ENCODE data around the gene NOP9. TPM values are rescaled to one million over a fixed set of nuclear protein-coding genes. Genes with fewer than 3 reads are reported as not detected.

Gene NOP9, protein sequence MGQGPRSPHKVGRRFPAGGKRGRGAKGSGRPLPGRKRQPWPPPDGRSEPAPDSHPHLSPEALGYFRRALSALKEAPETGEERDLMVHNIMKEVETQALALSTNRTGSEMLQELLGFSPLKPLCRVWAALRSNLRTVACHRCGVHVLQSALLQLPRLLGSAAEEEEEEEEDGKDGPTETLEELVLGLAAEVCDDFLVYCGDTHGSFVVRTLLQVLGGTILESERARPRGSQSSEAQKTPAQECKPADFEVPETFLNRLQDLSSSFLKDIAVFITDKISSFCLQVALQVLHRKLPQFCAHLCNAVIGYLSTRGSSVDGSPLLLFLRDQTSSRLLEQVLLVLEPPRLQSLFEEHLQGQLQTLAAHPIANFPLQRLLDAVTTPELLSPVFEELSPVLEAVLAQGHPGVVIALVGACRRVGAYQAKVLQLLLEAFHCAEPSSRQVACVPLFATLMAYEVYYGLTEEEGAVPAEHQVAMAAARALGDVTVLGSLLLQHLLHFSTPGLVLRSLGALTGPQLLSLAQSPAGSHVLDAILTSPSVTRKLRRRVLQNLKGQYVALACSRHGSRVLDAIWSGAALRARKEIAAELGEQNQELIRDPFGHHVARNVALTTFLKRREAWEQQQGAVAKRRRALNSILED
- polyA plus RNA-seq (2013, experiment 1 of 2), result 16.9 TPM
- 17.5 TPM for polyA plus RNA-seq (2013, experiment 2 of 2)

DNA sequence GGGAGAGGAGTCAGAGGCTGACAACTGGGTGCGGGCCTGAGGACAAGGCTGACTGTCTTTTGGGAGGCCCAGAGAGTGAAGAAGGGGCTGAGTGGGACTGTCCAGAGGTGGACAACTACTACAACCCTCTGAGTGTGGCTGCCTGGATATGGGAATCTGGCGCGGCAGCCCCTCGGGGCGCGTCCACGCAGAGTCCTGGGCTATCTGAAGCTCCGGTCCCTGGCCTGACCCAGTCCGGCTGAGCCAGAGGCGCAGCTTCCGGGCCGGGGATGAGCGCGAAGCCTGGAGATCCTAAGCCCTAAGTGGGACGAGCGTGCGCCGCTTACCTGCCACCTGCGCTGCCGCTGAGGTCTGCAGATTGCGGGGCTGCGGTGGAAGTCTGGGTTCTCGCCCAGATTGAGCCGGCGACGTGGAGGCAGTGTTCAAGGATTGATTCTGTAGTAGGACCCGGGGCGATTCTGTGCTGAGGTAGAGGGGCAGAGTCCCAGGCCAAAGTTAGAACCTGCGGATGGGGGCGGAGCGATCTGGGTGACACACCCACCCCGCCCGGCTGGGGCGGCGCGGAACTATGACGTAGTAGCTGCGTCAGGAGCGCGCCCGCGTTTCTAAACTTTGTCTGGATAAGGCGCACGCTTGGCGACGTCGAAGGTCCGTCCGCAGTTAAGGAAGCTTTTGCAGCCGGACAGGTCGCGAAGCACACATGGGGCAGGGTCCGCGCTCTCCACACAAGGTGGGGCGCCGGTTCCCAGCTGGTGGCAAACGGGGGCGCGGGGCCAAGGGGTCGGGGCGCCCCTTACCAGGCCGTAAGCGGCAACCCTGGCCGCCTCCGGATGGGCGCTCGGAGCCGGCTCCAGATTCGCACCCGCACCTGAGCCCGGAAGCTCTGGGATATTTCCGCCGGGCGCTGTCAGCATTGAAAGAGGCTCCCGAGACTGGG, at the start of gene NOP9, which contains the start of gene DHRS1:
TSS of gene NOP9 (plus strand) at position 596 of the 937 bp plus-strand sequence. CDS start at position 701, 105 bp downstream.
TSS of gene DHRS1 (minus strand) at position 526 of the 937 bp plus-strand sequence. CDS start 674 bp downstream, outside the sequence.
- peaks cover 53% of the 10 kb centered on the region for H3K36me3 ChIP-seq (ENCODE audit: insufficient read depth, low read length)
- H3K4me1 ChIP-seq (ENCODE audit: insufficient read depth, low read length), result peaks cover 2% of the 10 kb centered on the region; the same call in 1 of the 2 replicates
- H3K27me3 ChIP-seq (ENCODE audit: insufficient read depth, low read length), result no peaks in the 10 kb centered on the region
- H3K9ac ChIP-seq (ENCODE audit: low read depth, low read length), result peak within 1 kb of the TSS; percentile 78
- WGBS, result 1% methylated on average over 75 of the region's 75 CpGs
- H3K9me3 ChIP-seq (ENCODE audit: insufficient read depth, low read depth, low read length), result no peaks in the 10 kb centered on the region
- peak within 1 kb of the TSS; percentile 77 for H3K27ac ChIP-seq (ENCODE audit: low read depth, low read length)
- H3K4me3 ChIP-seq (ENCODE audit: low read length), result peak within 1 kb of the TSS; percentile 73

DNA sequence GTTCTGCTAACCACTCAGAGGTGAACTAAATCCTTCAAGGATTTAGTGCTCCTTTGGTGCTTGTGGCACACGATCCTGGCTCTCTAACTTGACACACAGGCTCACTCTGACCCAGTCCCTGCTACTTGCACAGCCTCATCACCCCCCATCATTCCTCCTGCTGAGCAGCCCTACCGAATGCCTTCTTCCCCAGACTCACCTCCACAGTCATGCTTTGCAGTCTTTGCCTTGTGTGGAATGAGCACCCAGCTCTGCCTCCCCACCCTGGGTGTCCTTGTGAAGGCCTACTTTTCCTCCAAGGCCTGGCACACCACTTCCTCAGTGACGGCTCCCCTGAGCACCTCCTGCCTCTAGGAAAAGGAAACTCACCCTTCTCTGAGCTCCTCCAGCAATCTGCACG, 49.3 kb upstream of the NOP9 start:
- Histone ChIP-seq H3K27me3 (ENCODE audit: insufficient read depth, low read length) (no peaks in the 10 kb centered on the region), H3K9ac (ENCODE audit: low read depth, low read length) (no peak overlapping the region), H3K27ac (ENCODE audit: low read depth, low read length) (no peak overlapping the region), H3K4me3 (ENCODE audit: low read length) (no peak overlapping the region), H3K9me3 (ENCODE audit: insufficient read depth, low read depth, low read length) (no peaks in the 10 kb centered on the region), H3K4me1 (ENCODE audit: insufficient read depth, low read length) (no peaks in the 10 kb centered on the region), H3K36me3 (ENCODE audit: insufficient read depth, low read length) (no peaks in the 10 kb centered on the region)
- WGBS, result 79% methylated on average over 4 of the region's 4 CpGs

DNA sequence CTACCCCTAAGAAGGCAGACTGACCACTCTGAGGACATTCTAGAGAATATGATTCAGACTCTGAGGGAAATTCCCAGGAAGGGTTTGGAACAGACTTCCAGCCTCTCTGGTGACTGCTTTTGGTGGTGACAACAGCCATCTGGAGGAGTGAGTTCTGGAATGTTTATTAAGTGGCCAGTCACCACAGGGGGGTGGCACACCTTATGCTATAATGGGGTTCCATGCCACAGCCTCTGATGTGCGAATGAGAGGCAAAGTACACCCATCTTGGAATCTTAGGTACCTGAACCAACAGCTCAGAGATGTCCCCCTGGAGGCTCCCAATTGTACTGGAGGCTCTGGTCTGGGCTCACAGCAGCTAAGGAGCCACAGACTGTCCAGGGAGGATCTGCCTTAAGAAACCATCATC, 47.8 kb upstream of the NOP9 start:
- Histone ChIP-seq H3K4me1 (ENCODE audit: insufficient read depth, low read length) (no peaks in the 10 kb centered on the region), H3K27ac (ENCODE audit: low read depth, low read length) (no peak overlapping the region), H3K4me3 (ENCODE audit: low read length) (no peak overlapping the region), H3K9me3 (ENCODE audit: insufficient read depth, low read depth, low read length) (no peaks in the 10 kb centered on the region), H3K36me3 (ENCODE audit: insufficient read depth, low read length) (no peaks in the 10 kb centered on the region), H3K9ac (ENCODE audit: low read depth, low read length) (no peak overlapping the region), H3K27me3 (ENCODE audit: insufficient read depth, low read length) (no peaks in the 10 kb centered on the region)
- WGBS, result 93% methylated on average over 1 of the region's 1 CpG

DNA sequence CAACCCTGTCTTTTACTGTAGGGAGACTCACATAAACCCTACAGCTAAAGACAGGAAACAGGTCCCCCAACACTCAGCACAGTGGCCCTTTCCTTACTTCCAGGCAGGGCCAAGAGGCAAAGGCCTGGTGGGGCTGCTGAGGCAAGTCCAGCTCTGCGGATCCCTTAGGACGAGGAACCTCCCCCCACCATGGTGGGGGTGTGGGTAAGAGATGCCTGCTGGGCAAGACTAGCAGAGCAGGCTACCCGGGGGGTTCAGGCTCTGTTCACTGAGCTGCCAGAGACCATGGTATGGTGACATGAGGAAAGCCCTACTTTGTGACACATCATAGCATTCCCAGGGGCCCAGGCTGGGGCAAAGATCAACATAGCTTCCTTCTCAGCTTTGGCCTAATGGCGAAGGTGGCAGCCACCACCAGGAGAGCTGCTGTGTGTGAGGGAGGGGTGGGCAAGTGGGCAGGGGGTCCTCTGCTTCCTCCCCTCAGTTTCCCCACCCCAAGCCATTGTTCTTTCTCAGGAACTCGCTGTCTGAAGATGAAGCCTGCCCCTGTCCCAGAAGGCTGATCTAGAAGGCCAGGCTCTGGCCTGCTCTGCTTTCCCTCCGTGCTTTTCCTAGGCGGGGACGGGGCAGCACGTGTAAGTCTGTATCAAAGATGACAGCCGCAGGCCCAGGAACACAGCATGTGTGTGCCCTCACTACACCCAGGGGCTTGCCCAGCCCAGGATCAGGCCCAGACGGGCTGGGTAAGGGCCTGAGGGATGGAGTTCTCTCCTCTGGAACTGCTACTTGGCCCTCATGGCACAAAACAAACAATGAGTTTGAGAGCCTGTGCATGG, 47.1 kb upstream of the NOP9 start:
- H3K27ac ChIP-seq (ENCODE audit: low read depth, low read length), result no peak overlapping the region
- no peaks in the 10 kb centered on the region for H3K36me3 ChIP-seq (ENCODE audit: insufficient read depth, low read length)
- no peaks in the 10 kb centered on the region for H3K9me3 ChIP-seq (ENCODE audit: insufficient read depth, low read depth, low read length)
- H3K27me3 ChIP-seq (ENCODE audit: insufficient read depth, low read length), result no peaks in the 10 kb centered on the region
- H3K4me1 ChIP-seq (ENCODE audit: insufficient read depth, low read length), result no peaks in the 10 kb centered on the region
- no peak overlapping the region for H3K9ac ChIP-seq (ENCODE audit: low read depth, low read length)
- H3K4me3 ChIP-seq (ENCODE audit: low read length), result no peak overlapping the region
- 92% methylated on average over 8 of the region's 11 CpGs for WGBS

DNA sequence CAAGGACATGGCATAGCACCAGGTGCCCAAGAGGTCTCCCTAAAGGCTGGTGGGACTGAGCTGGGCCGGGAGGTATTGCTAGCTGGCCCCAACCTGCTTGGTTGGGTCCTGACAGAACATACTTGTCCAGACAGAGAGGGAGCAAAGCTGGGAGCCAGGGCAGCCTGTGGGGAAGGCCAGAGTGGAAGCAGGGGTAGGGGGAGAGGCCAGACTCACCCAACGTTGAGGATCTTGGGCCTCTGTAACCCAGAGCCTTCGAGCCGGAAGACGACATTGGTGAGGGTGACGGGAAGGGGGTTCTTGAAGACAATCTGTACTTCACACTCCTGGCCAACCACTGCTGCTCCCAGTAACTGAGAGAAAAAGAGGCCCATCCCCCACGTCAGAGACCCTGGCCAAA, 45.7 kb upstream of the NOP9 start:
- Histone ChIP-seq H3K36me3 (ENCODE audit: insufficient read depth, low read length) (no peaks in the 10 kb centered on the region), H3K4me1 (ENCODE audit: insufficient read depth, low read length) (no peaks in the 10 kb centered on the region), H3K27me3 (ENCODE audit: insufficient read depth, low read length) (no peaks in the 10 kb centered on the region), H3K4me3 (ENCODE audit: low read length) (no peak overlapping the region), H3K27ac (ENCODE audit: low read depth, low read length) (no peak overlapping the region), H3K9me3 (ENCODE audit: insufficient read depth, low read depth, low read length) (no peaks in the 10 kb centered on the region), H3K9ac (ENCODE audit: low read depth, low read length) (no peak overlapping the region)
- 90% methylated on average over 7 of the region's 7 CpGs for WGBS

DNA sequence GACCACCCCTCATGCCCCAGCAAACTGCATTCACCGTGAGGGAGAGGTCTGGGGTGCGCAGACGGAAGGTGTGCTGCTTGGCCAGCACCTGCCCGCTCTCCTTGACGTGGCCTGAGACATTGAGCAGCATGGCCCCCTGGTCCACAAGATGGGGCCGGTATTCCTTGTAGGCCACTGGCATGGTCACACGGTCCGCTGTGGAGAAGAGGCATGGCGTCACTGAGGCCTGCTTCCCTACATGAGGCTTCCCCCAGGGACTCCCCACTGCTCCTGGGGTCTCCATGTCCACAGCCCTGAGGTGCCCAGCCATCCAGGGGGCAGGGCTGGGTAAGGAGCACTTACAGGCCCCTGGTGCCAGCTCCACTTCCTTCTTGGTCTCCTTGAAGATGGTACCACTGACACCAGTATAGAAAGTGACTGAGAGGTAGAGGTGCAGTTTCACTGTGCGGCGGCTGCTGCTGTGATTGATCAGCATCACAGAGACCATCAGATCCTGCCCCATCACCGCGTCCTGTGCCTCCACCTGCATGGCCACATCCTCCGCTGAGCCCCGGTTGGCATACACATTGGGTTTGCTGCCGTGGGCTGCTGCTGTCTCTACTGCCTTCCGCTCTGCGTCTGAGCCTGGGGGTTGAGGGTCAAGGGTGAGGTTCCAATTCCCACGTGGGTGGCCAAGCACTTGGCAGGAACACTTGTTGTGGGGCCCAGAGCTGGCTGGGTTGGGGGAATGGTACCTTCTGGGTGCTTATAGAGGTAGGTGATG, 44.8 kb upstream of the NOP9 start:
- Histone ChIP-seq H3K9ac (ENCODE audit: low read depth, low read length) (no peak overlapping the region), H3K4me3 (ENCODE audit: low read length) (no peak overlapping the region), H3K27me3 (ENCODE audit: insufficient read depth, low read length) (no peaks in the 10 kb centered on the region), H3K27ac (ENCODE audit: low read depth, low read length) (no peak overlapping the region), H3K4me1 (ENCODE audit: insufficient read depth, low read length) (no peaks in the 10 kb centered on the region), H3K9me3 (ENCODE audit: insufficient read depth, low read depth, low read length) (no peaks in the 10 kb centered on the region), H3K36me3 (ENCODE audit: insufficient read depth, low read length) (no peaks in the 10 kb centered on the region)
- WGBS, result 94% methylated on average over 19 of the region's 19 CpGs

DNA sequence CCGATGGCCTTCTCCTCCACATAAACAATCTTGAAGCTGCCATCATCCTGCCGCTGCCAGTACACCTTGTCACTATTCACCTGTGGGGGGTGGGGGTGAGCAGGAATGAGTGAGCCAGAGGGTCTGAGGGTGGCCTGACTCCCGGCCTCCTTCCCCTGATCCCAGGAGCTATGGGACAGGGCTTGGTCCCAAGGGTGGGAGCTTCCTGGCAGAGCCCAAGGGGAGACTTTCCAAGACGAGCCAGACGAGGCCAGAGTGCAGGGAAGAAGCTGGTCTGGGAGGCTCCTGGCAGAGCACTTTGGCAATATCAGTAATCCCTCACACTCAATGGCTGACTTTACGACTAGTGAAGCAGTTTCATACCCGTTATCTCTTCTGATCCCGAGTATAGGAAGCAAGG, 44.2 kb upstream of the NOP9 start:
- no peaks in the 10 kb centered on the region for H3K9me3 ChIP-seq (ENCODE audit: insufficient read depth, low read depth, low read length)
- no peak overlapping the region for H3K4me3 ChIP-seq (ENCODE audit: low read length)
- H3K27me3 ChIP-seq (ENCODE audit: insufficient read depth, low read length), result no peaks in the 10 kb centered on the region
- WGBS, result 92% methylated on average over 6 of the region's 8 CpGs
- H3K4me1 ChIP-seq (ENCODE audit: insufficient read depth, low read length), result no peaks in the 10 kb centered on the region
- no peak overlapping the region for H3K27ac ChIP-seq (ENCODE audit: low read depth, low read length)
- H3K9ac ChIP-seq (ENCODE audit: low read depth, low read length), result no peak overlapping the region
- no peaks in the 10 kb centered on the region for H3K36me3 ChIP-seq (ENCODE audit: insufficient read depth, low read length)

DNA sequence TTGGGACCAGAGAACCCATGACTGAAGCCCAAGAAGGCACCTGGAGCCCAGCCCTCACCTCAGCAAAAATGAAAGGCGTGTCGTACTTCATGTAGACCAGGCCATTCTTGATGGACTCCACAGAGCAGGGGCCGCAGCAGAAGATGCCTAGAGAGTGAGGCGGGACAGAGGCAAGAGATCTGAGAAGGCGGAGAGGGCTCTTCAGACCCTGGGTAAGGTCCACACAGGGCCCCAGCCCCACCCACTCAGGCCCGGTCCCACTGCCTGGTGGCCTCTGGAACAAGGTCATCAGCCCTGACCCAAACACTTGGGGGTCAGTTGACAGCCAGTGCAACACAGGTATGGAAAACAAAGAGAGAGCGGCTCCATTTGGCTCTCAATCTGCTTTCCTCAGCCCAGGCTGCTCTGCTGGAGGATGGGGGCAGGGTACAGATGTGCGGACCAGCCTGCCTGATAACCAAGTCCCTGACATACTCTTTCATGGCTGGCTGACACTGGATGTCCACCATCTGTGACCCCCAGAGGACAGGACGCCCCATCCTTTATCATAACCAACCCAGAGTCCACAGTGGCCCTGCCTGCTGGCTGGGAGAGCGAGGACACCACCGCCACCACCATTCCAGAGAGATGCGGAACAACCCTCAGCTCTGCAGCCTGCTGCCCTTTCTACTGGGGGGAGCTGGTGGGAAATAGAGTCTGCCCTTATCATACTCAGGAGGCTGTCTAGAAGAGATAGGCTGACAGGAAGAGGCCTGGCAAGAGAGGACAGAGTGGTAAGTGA, 43.5 kb upstream of the NOP9 start:
- 95% methylated on average over 12 of the region's 12 CpGs for WGBS
- no peaks in the 10 kb centered on the region for H3K36me3 ChIP-seq (ENCODE audit: insufficient read depth, low read length)
- no peaks in the 10 kb centered on the region for H3K4me1 ChIP-seq (ENCODE audit: insufficient read depth, low read length)
- H3K9me3 ChIP-seq (ENCODE audit: insufficient read depth, low read depth, low read length), result no peaks in the 10 kb centered on the region
- no peaks in the 10 kb centered on the region for H3K27me3 ChIP-seq (ENCODE audit: insufficient read depth, low read length)
- H3K9ac ChIP-seq (ENCODE audit: low read depth, low read length), result no peak overlapping the region
- no peak overlapping the region for H3K4me3 ChIP-seq (ENCODE audit: low read length)
- H3K27ac ChIP-seq (ENCODE audit: low read depth, low read length), result no peak overlapping the region

DNA sequence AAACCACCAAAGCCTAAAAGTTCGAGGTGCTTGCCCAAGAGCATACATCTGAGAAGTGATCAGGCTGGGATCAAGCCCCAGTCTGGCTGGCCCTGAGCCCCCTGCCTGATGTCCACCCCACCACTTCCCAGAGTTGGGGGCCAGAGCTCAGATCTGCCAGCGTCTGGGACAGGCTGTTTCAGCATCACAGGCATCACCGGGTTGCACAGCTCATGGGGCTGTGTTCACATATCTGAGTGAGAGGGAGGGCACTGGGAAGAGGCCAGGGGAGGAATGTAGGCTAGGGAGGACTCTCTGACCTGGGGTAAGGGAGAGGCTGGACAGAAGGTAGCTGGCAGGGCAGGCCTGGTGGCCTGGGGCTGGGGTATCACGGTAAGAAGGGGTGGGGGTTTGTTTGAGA, 42.7 kb upstream of the NOP9 start:
- 89% methylated on average over 4 of the region's 4 CpGs for WGBS
- no peaks in the 10 kb centered on the region for H3K36me3 ChIP-seq (ENCODE audit: insufficient read depth, low read length)
- no peak overlapping the region for H3K4me3 ChIP-seq (ENCODE audit: low read length)
- H3K9ac ChIP-seq (ENCODE audit: low read depth, low read length), result no peak overlapping the region
- H3K27ac ChIP-seq (ENCODE audit: low read depth, low read length), result no peak overlapping the region
- H3K4me1 ChIP-seq (ENCODE audit: insufficient read depth, low read length), result no peaks in the 10 kb centered on the region
- H3K27me3 ChIP-seq (ENCODE audit: insufficient read depth, low read length), result no peaks in the 10 kb centered on the region
- H3K9me3 ChIP-seq (ENCODE audit: insufficient read depth, low read depth, low read length), result no peaks in the 10 kb centered on the region
